Esophagus squamous epithelium (tissue), 5 donors: ENCODE results near the gene PKP1. TPM values are rescaled to one million over a fixed set of nuclear protein-coding genes. Genes with fewer than 3 reads are reported as not detected.

Experiments used
- DNase-seq: peaks from one replicate; lab custom pipeline; 2025; lab: John Stamatoyannopoulos, UW
- H3K27ac ChIP-seq, 4 donors: fragments of 200-600 bp; sonication (generic); one replicate each; pipeline ENCODE4 v1.5.1; 2016 to 2019; ENCODE audit warnings: mild to moderate bottlenecking in 1 of 4
- H3K27me3 ChIP-seq, 4 donors: fragments of 200-600 bp; sonication (generic); 1 replicate in 3 of 4; 2 replicates in 1 of 4; pipeline versions ENCODE4 v1.5.1 to v1.6.0; 2017 to 2021; ENCODE audit warnings: antibody characterized with exemption in 1 of 4
- H3K36me3 ChIP-seq, 3 donors: fragments of 200-600 bp; sonication (generic); one replicate each; pipeline ENCODE4 v1.5.1; 2016 to 2019
- H3K4me1 ChIP-seq, 3 donors: fragments of 200-600 bp; sonication (generic); one replicate each; pipeline ENCODE4 v1.5.1; 2017 to 2019
- H3K4me3 ChIP-seq, 4 donors: fragments of 200-600 bp; sonication (generic); 1 replicate in 3 of 4; 2 replicates in 1 of 4; pipeline ENCODE4 v1.5.1; 2016 to 2019; ENCODE audit warnings: mild to moderate bottlenecking in 2 of 4, moderate library complexity in 1 of 4
- H3K9me3 ChIP-seq, 3 donors: fragments of 200-600 bp; sonication (generic); one replicate each; pipeline ENCODE4 v1.5.1; 2016 to 2019
- CTCF ChIP-seq, 6 experiments: fragments of 450-650 bp in 4 of 6; fragments of 200-600 bp in 2 of 6; sonication (generic) in 2 of 6; IDR thresholded peaks; one replicate each; pipeline ENCODE4 v1.5.1; 2016 to 2019; ENCODE audit warnings: antibody characterized with exemption in 6 of 6, mild to moderate bottlenecking in 4 of 6, moderate library complexity in 4 of 6
- POLR2A ChIP-seq, 4 donors: fragments of 450-650 bp; IDR thresholded peaks; one replicate each; pipeline ENCODE4 v1.6.1; 2017; ENCODE audit warnings: antibody characterized with exemption in 4 of 4, mild to moderate bottlenecking in 4 of 4, moderate library complexity in 3 of 4
- WGBS, 2 donors: methylation state at CpG; one replicate each; pipeline ENCODE4 v1.1.5; 2018; 5-methylcytosine and 5-hydroxymethylcytosine counted together
- intact Hi-C: fragments of 100-400 bp; cut with DNase I; formaldehyde crosslinking; loops from one replicate; pipeline ENCODE4 v1.15.0; 2022
- total RNA-seq, 4 donors: library from RNA; depleted of rRNA; stranded (reverse); fragments of >200 nt; gene quantifications; one replicate each; pipeline ENCODE4 v1.1.0, GENCODE V29; 2016
- donor health status: DM: yes; HTN: yes; CAD: no.

PKP1 gene
- total RNA-seq, 4 donors from 2014 or later = 263 to 706 (median 410) TPM

- 35 to 80% methylated on average over 4 to 10 of the region's 11 CpGs for WGBS, 2 donors
- peak in 4 of 6 experiments; percentile 20 to 75 (median 42) for TF ChIP-seq CTCF (IDR thresholded peaks at IDR 0.05)
- no peak for TF ChIP-seq POLR2A (IDR thresholded peaks at IDR 0.05)
- intact Hi-C loops = no loop called here
- Histone ChIP-seq H3K9me3 (no peaks in the 10 kb centered on the region), H3K36me3 (peaks cover 0 to 11% (median 0%) of the 10 kb centered on the region in 3 donors), H3K4me1 (peaks cover 0 to 62% (median 0%) of the 10 kb centered on the region in 3 donors), H3K4me3 (no peak overlapping the region), H3K27me3 (peaks cover 0 to 58% (median 0%) of the 10 kb centered on the region in 4 donors), H3K27ac (no peak overlapping the region)
- DNase-seq = no peak
Measured at GRCh38 chr1:201376464-201377374, 93.4 kb downstream of the PKP1 start.

- H3K27ac ChIP-seq = no peak within 1 kb of the TSS
- no peak for DNase-seq
- H3K4me3 ChIP-seq = no peak within 1 kb of the TSS
- peaks cover 0 to 19% (median 0%) of the 10 kb centered on the region in 3 donors for H3K36me3 ChIP-seq
- H3K27me3 ChIP-seq = peaks cover 0 to 48% (median 0%) of the 10 kb centered on the region in 4 donors
- intact Hi-C loops = no loop called here
- no peak for TF ChIP-seq CTCF (IDR thresholded peaks at IDR 0.05)
- H3K9me3 ChIP-seq = no peaks in the 10 kb centered on the region
- H3K4me1 ChIP-seq = peaks cover 0 to 71% (median 0%) of the 10 kb centered on the region in 3 donors
- 38 to 50% methylated on average over 1 to 3 of the region's 9 CpGs for WGBS, 2 donors
Measured at GRCh38 chr1:201377611-201378092, 94.3 kb downstream of the PKP1 start, which contains the start of gene TNNT2. TNNT2 (minus strand) TSS chr1:201377680; CDS start chr1:201373254, 4,426 bp downstream.

GRCh38 chr1:201378804-201379203 is 95.5 kb downstream of the PKP1 start:
- 84 to 87% methylated on average over 2 to 3 of the region's 6 CpGs for WGBS, 2 donors
- intact Hi-C loops = no loop called here
- no peak for TF ChIP-seq POLR2A (IDR thresholded peaks at IDR 0.05)
- Histone ChIP-seq H3K4me3 (no peak overlapping the region), H3K36me3 (peaks cover 0 to 31% (median 0%) of the 10 kb centered on the region in 3 donors), H3K9me3 (no peaks in the 10 kb centered on the region), H3K27ac (no peak overlapping the region), H3K27me3 (peaks cover 0 to 37% (median 0%) of the 10 kb centered on the region in 4 donors), H3K4me1 (peaks cover 0 to 82% (median 0%) of the 10 kb centered on the region in 3 donors)
- no peak for DNase-seq

- DNase-seq = no peak
- no peak overlapping the region for H3K27ac ChIP-seq
- WGBS, 2 donors = 69 to 91% methylated on average over 5 to 8 of the region's 9 CpGs
- TF ChIP-seq CTCF (IDR thresholded peaks at IDR 0.05) (no peak), POLR2A (IDR thresholded peaks at IDR 0.05) (no peak)
- no peak overlapping the region for H3K4me3 ChIP-seq
- peaks cover 0 to 40% (median 0%) of the 10 kb centered on the region in 3 donors for H3K36me3 ChIP-seq
- no peaks in the 10 kb centered on the region for H3K9me3 ChIP-seq
- intact Hi-C loops = no loop called here
- H3K4me1 ChIP-seq = peaks cover 0 to 84% (median 0%) of the 10 kb centered on the region in 3 donors
- peaks cover 0 to 27% (median 0%) of the 10 kb centered on the region in 4 donors for H3K27me3 ChIP-seq
Measured at GRCh38 chr1:201379733-201380242, 96.5 kb downstream of the PKP1 start.

- Histone ChIP-seq H3K4me1 (peaks cover 0 to 84% (median 0%) of the 10 kb centered on the region in 3 donors), H3K36me3 (peaks cover 0 to 54% (median 7%) of the 10 kb centered on the region in 3 donors), H3K9me3 (no peaks in the 10 kb centered on the region), H3K4me3 (no peak overlapping the region), H3K27ac (peak overlapping the region in 1 of 4 donors; percentile 62), H3K27me3 (peaks cover 0 to 26% (median 0%) of the 10 kb centered on the region in 4 donors)
- TF ChIP-seq CTCF (IDR thresholded peaks at IDR 0.05) = no peak
- TF ChIP-seq POLR2A (IDR thresholded peaks at IDR 0.05) = no peak
- WGBS, 2 donors = 52 to 55% methylated on average over 6 to 7 of the region's 7 CpGs
- intact Hi-C loops = no loop called here
- DNase-seq = no peak
Measured at GRCh38 chr1:201381130-201381529, 97.8 kb downstream of the PKP1 start.

Other genes with a start within 250 kb of the PKP1 start
- gene CACNA1S, start 171.1 kb upstream of the PKP1 start, total RNA-seq = not detected
- not detected for gene ASCL5, start 156.3 kb upstream of the PKP1 start, total RNA-seq
- gene TMEM9, start 129.0 kb upstream of the PKP1 start, total RNA-seq = 10 to 100 TPM; 17.7 to 62.3 (median 30.3) TPM
- gene IGFN1, start 92.7 kb upstream of the PKP1 start, total RNA-seq = not detected
- gene TNNT2, start 94.2 kb downstream of the PKP1 start, total RNA-seq = 1 to 10 TPM; 1.3 to 6.1 (median 1.8) TPM
- 100 to 1,000 TPM; 242 to 377 (median 320) TPM for gene LAD1, start 115.8 kb downstream of the PKP1 start, total RNA-seq
- gene TNNI1, start 138.2 kb downstream of the PKP1 start, total RNA-seq = not detected
- 10 to 100 TPM; 60.9 to 87.9 (median 75.1) TPM for gene PHLDA3, start 185.7 kb downstream of the PKP1 start, total RNA-seq
- 1,000 to 10,000 TPM in 1 of 4 donors, 100 to 1,000 TPM in 3; 243 to 1,044 (median 363) TPM for gene CSRP1, start 223.6 kb downstream of the PKP1 start, total RNA-seq